ENCODE measurements around the gene PLA2G2C.
A peak's percentile ranks its signal among the peaks of the same experiment; 100 is the strongest.
"Not testable (repeated sequence)": the region's sequence is repeated elsewhere in the genome, so short reads cannot be mapped to it uniquely, and the experiment has no call there.

PLA2G2C gene

GRCh38 chr1:20141001-20141400 is 45.3 kb downstream of the PLA2G2C start:
- in situ Hi-C loops (cut with HindIII; ENCODE audit: low pct_unique_long_range_greater_than_20kb, low sequenced_read_pairs), result no loop called here
- no peak for DNase-seq (ENCODE audit: low read depth in 1 of 2, low spot score in 1 of 2)
- no peak for TF ChIP-seq JUND (IDR thresholded peaks at IDR 0.05; ENCODE audit: low read depth)

GRCh38 chr1:20139776-20140612 is 46.3 kb downstream of the PLA2G2C start:
- no peak for TF ChIP-seq JUND (IDR thresholded peaks at IDR 0.05; ENCODE audit: low read depth)
- in situ Hi-C loops (cut with HindIII; ENCODE audit: low pct_unique_long_range_greater_than_20kb, low sequenced_read_pairs), result no loop called here
- no peak for DNase-seq (ENCODE audit: low read depth in 1 of 2, low spot score in 1 of 2)

GRCh38 chr1:20138961-20139550 is 47.3 kb downstream of the PLA2G2C start, which contains the start of gene PLA2G2F:
TSS of gene PLA2G2F (plus strand) at chr1:20139323. CDS start at chr1:20139428, 105 bp downstream.
- no peak for DNase-seq (ENCODE audit: low read depth in 1 of 2, low spot score in 1 of 2)
- in situ Hi-C loops (cut with HindIII; ENCODE audit: low pct_unique_long_range_greater_than_20kb, low sequenced_read_pairs), result no loop called here
- no peak for TF ChIP-seq JUND (IDR thresholded peaks at IDR 0.05; ENCODE audit: low read depth)

GRCh38 chr1:20138346-20138745 is 48.0 kb downstream of the PLA2G2C start:
- no peak for DNase-seq (ENCODE audit: low read depth in 1 of 2, low spot score in 1 of 2)
- in situ Hi-C loops (cut with HindIII; ENCODE audit: low pct_unique_long_range_greater_than_20kb, low sequenced_read_pairs), result no loop called here
- TF ChIP-seq JUND (IDR thresholded peaks at IDR 0.05; ENCODE audit: low read depth), result no peak

- DNase-seq (ENCODE audit: low read depth in 1 of 2, low spot score in 1 of 2), result no peak
- in situ Hi-C loops (cut with HindIII; ENCODE audit: low pct_unique_long_range_greater_than_20kb, low sequenced_read_pairs), result no loop called here
- TF ChIP-seq JUND (IDR thresholded peaks at IDR 0.05; ENCODE audit: low read depth), result no peak
Measured at GRCh38 chr1:20137604-20138003, 48.7 kb downstream of the PLA2G2C start.

GRCh38 chr1:20137055-20137454 is 49.3 kb downstream of the PLA2G2C start:
- TF ChIP-seq JUND (IDR thresholded peaks at IDR 0.05; ENCODE audit: low read depth), result no peak
- in situ Hi-C loops (cut with HindIII; ENCODE audit: low pct_unique_long_range_greater_than_20kb, low sequenced_read_pairs), result no loop called here
- DNase-seq (ENCODE audit: low read depth in 1 of 2, low spot score in 1 of 2), result peak; percentile 46 to 87

GRCh38 chr1:20136249-20136648 is 50.1 kb downstream of the PLA2G2C start:
- no peak for DNase-seq (ENCODE audit: low read depth in 1 of 2, low spot score in 1 of 2)
- no peak for TF ChIP-seq JUND (IDR thresholded peaks at IDR 0.05; ENCODE audit: low read depth)
- in situ Hi-C loops (cut with HindIII; ENCODE audit: low pct_unique_long_range_greater_than_20kb, low sequenced_read_pairs), result no loop called here

GRCh38 chr1:20134995-20135394 is 51.3 kb downstream of the PLA2G2C start:
- no peak for DNase-seq (ENCODE audit: low read depth in 1 of 2, low spot score in 1 of 2)
- in situ Hi-C loops (cut with HindIII; ENCODE audit: low pct_unique_long_range_greater_than_20kb, low sequenced_read_pairs), result no loop called here
- no peak for TF ChIP-seq JUND (IDR thresholded peaks at IDR 0.05; ENCODE audit: low read depth)

- DNase-seq (ENCODE audit: low read depth in 1 of 2, low spot score in 1 of 2); in situ Hi-C loops (cut with HindIII; ENCODE audit: low pct_unique_long_range_greater_than_20kb, low sequenced_read_pairs): not testable (repeated sequence)
Measured at GRCh38 chr1:20130518-20130917, 55.8 kb downstream of the PLA2G2C start.

- in situ Hi-C loops (cut with HindIII; ENCODE audit: low pct_unique_long_range_greater_than_20kb, low sequenced_read_pairs), result no loop called here
- TF ChIP-seq JUND (IDR thresholded peaks at IDR 0.05; ENCODE audit: low read depth), result no peak
- DNase-seq (ENCODE audit: low read depth in 1 of 2, low spot score in 1 of 2), result no peak
Measured at GRCh38 chr1:20126806-20127440, 59.4 kb downstream of the PLA2G2C start.

- DNase-seq (ENCODE audit: low read depth in 1 of 2, low spot score in 1 of 2), result no peak
- in situ Hi-C loops (cut with HindIII; ENCODE audit: low pct_unique_long_range_greater_than_20kb, low sequenced_read_pairs), result no loop called here
- no peak for TF ChIP-seq JUND (IDR thresholded peaks at IDR 0.05; ENCODE audit: low read depth)
Measured at GRCh38 chr1:20126041-20126805, 60.1 kb downstream of the PLA2G2C start.

GRCh38 chr1:20125100-20125499 is 61.2 kb downstream of the PLA2G2C start:
- no peak for TF ChIP-seq JUND (IDR thresholded peaks at IDR 0.05; ENCODE audit: low read depth)
- in situ Hi-C loops (cut with HindIII; ENCODE audit: low pct_unique_long_range_greater_than_20kb, low sequenced_read_pairs), result no loop called here
- DNase-seq (ENCODE audit: low read depth in 1 of 2, low spot score in 1 of 2), result no peak

Data from T47D (cell line).